Mesendoderm (in vitro differentiated cells): ENCODE data around the gene KANSL1.

Experiments
- DNase-seq: peaks from one replicate; pipeline ENCODE4 v3.0.0; 2013
- H2AK5ac ChIP-seq: 2 replicates; pipeline ENCODE4 v1.6.1; 2013; ENCODE audit warnings: low read length, inconsistent platforms
- H2BK120ac ChIP-seq: 2 replicates; pipeline ENCODE4 v1.6.1; 2013; ENCODE audit warnings: low read depth, mild to moderate bottlenecking, low read length, moderate library complexity, mixed read lengths
- H2BK15ac ChIP-seq: replicated peaks from 2 replicates; pipeline ENCODE4 v1.6.1; 2013; ENCODE audit warnings: low read depth, mild to moderate bottlenecking, moderate library complexity
- H2BK5ac ChIP-seq: 2 replicates; pipeline ENCODE4 v1.6.1; 2013; ENCODE audit warnings: low read length, inconsistent platforms
- H3K18ac ChIP-seq: 2 replicates; pipeline ENCODE4 v1.6.1; 2013; ENCODE audit warnings: mild to moderate bottlenecking, low read length, mixed read lengths
- H3K23ac ChIP-seq: one replicate; pipeline ENCODE4 v1.6.1; 2013; ENCODE audit warnings: low read length
- H3K27ac ChIP-seq: 2 replicates; pipeline ENCODE4 v1.5.1; 2013; ENCODE audit warnings: low read depth, mild to moderate bottlenecking, inconsistent platforms, low read length, moderate library complexity
- H3K27me3 ChIP-seq: 2 replicates; pipeline ENCODE4 v1.6.1; 2013; ENCODE audit warnings: low read length, control low read depth, mild to moderate bottlenecking, inconsistent platforms; ENCODE audit not compliant: insufficient read depth, poor library complexity
- H3K36me3 ChIP-seq: 2 replicates; pipeline ENCODE4 v1.6.1; 2013; ENCODE audit warnings: low read length, inconsistent platforms; ENCODE audit not compliant: control insufficient read depth, insufficient read depth
- H3K4ac ChIP-seq: one replicate; pipeline ENCODE4 v1.6.1; 2013; ENCODE audit warnings: low read depth, mild to moderate bottlenecking, low read length, moderate library complexity
- H3K4me1 ChIP-seq: 2 replicates; pipeline ENCODE4 v1.6.1; 2013; ENCODE audit warnings: low read depth, low read length, inconsistent platforms; ENCODE audit not compliant: control insufficient read depth
- H3K4me2 ChIP-seq: 2 replicates; pipeline ENCODE4 v1.6.1; 2013; ENCODE audit warnings: low read length
- H3K4me3 ChIP-seq: 2 replicates; pipeline ENCODE4 v1.5.1; 2013; ENCODE audit warnings: mild to moderate bottlenecking, low read length
- H3K56ac ChIP-seq: one replicate; pipeline ENCODE4 v1.6.1; 2013; ENCODE audit warnings: low read length
- H3K79me1 ChIP-seq: 2 replicates; pipeline ENCODE4 v1.6.1; 2013; ENCODE audit warnings: low read length, inconsistent platforms
- H3K79me2 ChIP-seq: 2 replicates; pipeline ENCODE4 v1.6.1; 2013; ENCODE audit warnings: mild to moderate bottlenecking, low read length; ENCODE audit not compliant: control insufficient read depth, insufficient read depth
- H3K9ac ChIP-seq: 2 replicates; pipeline ENCODE4 v1.6.1; 2013; ENCODE audit warnings: low read length, inconsistent platforms
- H4K5ac ChIP-seq: one replicate; pipeline ENCODE4 v1.6.1; 2013; ENCODE audit warnings: low read length
- H4K8ac ChIP-seq: one replicate; pipeline ENCODE4 v1.6.1; 2013; ENCODE audit warnings: low read depth, mild to moderate bottlenecking, control low read depth, low read length, moderate library complexity
- WGBS: extraction: QIAGEN DNeasy Blood & Tissue Kit; methylation state at CpG from one replicate; pipeline ENCODE4 v1.1.7; 2013; ENCODE audit warnings: low lambda C conversion rate, missing lambda C conversion rate; ENCODE audit not compliant: insufficient coverage; ENCODE audit errors: extremely low coverage; 5-methylcytosine and 5-hydroxymethylcytosine counted together

KANSL1 gene

DNA sequence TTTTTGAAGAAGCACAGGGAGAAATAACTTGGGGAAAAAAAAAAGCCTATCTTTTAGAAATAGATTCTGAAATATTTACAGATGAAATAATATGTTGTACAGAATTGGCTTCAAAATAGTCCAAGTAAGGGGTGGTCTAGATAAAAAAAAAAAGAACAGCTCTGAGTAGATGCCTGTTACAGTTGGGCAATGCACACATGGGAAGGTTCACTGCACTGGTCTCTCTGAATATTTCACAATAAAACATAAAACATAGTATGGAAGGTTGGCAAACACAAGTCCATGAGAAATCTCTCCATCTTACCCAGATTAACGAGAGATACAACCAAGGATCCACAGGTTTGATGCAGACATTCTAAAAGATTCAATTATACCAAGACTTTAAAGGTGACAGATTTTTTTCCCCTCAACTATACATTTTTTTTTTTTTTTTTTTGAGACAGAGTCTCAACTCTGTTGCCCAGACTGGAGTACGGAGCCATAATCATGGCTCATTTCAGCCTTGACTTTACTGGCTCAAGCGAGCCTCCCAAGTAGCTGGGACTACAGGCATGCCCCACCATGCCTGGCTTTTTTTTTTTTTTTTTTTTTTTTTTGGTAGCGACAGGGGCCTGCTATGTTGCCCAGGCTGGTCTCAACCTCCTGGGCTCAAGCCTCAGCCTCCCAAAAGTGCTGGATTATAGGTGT, 58.0 kb downstream of the KANSL1 start:
- Histone ChIP-seq H4K8ac (no peak overlapping the region), H3K36me3 (no peaks in the 10 kb centered on the region), H3K79me1 (peaks cover 16% of the 10 kb centered on the region), H3K56ac (no peak overlapping the region), H2AK5ac (no peak overlapping the region), H2BK120ac (no peak overlapping the region), H4K5ac (no peak overlapping the region), H3K27ac (no peak overlapping the region), H3K18ac (no peak overlapping the region), H2BK5ac (no peak overlapping the region), H3K4ac (no peak overlapping the region), H2BK15ac (no peak overlapping the region), H3K27me3 (no peaks in the 10 kb centered on the region), H3K9ac (no peak overlapping the region), H3K4me2 (no peak overlapping the region), H3K4me1 (peaks cover 5% of the 10 kb centered on the region), H3K79me2 (peaks cover 93% of the 10 kb centered on the region), H3K4me3 (no peak overlapping the region), H3K23ac (no peak overlapping the region)
- WGBS, result no CpG with 5 or more reads among the region's 4 CpGs
- no peak for DNase-seq

DNA sequence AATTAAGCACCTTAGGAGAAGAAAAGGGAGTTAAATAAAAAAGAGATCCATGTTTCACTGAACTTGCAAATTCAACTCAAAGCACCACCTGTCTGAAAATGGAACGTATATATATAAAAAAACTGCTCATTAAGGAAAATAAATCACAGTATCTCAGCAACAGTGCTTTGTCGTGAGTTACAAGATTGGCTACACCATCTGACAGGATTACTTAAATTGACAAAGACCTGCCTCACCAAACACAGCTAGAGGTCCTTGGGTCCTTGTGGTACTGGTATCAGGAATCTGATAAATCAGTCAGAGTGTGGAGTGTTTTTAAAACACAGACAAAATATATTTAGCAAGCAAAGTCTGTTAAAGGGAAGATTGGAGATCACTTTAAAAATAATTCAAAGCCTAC, 63.9 kb downstream of the KANSL1 start:
- no peak overlapping the region for H3K4me3 ChIP-seq
- DNase-seq, result no peak
- H2BK15ac ChIP-seq, result no peak overlapping the region
- WGBS, result no CpG with 5 or more reads among the region's 2 CpGs
- H3K4ac ChIP-seq, result no peak overlapping the region
- no peak overlapping the region for H3K9ac ChIP-seq
- no peaks in the 10 kb centered on the region for H3K36me3 ChIP-seq
- no peak overlapping the region for H4K8ac ChIP-seq
- no peak overlapping the region for H3K56ac ChIP-seq
- H3K4me2 ChIP-seq, result no peak overlapping the region
- H3K18ac ChIP-seq, result no peak overlapping the region
- peaks cover 11% of the 10 kb centered on the region for H3K4me1 ChIP-seq
- no peak overlapping the region for H2BK120ac ChIP-seq
- no peak overlapping the region for H4K5ac ChIP-seq
- H3K27me3 ChIP-seq, result no peaks in the 10 kb centered on the region
- H2BK5ac ChIP-seq, result no peak overlapping the region
- peaks cover 94% of the 10 kb centered on the region for H3K79me2 ChIP-seq
- no peak overlapping the region for H3K27ac ChIP-seq
- H3K79me1 ChIP-seq, result peaks cover 24% of the 10 kb centered on the region
- H3K23ac ChIP-seq, result no peak overlapping the region
- no peak overlapping the region for H2AK5ac ChIP-seq

DNA sequence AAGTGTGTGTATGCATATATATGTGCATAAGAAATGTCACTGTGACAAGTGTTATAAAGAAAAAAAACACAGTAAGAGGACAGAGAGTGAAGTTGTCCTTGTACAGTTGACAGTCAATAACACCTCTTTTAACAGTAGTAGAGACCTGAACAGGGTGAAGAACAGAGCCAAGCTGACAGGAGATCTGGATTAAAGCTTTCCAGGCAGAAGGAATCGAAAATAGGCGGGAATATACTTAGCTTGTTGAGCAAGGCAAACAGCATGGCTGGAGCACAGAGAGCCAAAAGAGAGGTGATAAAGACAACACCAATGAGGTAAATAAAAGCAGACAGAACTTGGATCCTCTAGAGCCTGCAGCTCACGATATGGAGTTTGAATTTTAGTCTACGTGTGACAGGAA, 64.8 kb downstream of the KANSL1 start:
- no peak for DNase-seq
- no CpG with 5 or more reads among the region's 4 CpGs for WGBS
- Histone ChIP-seq H3K18ac (no peak overlapping the region), H3K23ac (no peak overlapping the region), H2AK5ac (no peak overlapping the region), H3K4me3 (no peak overlapping the region), H3K27me3 (no peaks in the 10 kb centered on the region), H3K79me2 (peaks cover 95% of the 10 kb centered on the region), H4K8ac (no peak overlapping the region), H3K27ac (no peak overlapping the region), H2BK15ac (no peak overlapping the region), H3K4me2 (no peak overlapping the region), H4K5ac (no peak overlapping the region), H3K79me1 (peaks cover 30% of the 10 kb centered on the region), H2BK5ac (no peak overlapping the region), H3K36me3 (no peaks in the 10 kb centered on the region), H3K9ac (no peak overlapping the region), H2BK120ac (no peak overlapping the region), H3K4me1 (peaks cover 12% of the 10 kb centered on the region), H3K4ac (no peak overlapping the region), H3K56ac (no peak overlapping the region)

DNA sequence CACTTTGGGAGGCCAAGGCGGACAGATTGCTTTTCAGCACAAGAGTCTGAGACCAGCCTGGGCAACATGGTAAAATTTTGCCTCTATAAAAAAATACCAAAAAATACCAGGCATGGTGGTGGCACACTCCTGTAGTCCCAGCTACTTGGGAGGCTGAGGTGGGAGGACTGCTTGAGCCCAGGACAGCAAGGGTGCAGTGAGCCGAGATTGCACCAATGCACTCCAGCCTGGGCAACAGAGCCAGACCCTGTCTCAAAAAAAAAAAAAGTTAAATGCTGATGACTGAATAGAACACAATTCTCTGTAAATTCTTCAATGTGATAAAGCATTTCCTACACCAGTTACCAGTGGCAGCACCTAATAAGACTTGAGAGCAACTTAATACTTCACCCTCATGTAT, 65.7 kb downstream of the KANSL1 start:
- no peak for DNase-seq
- H3K36me3 ChIP-seq, result no peaks in the 10 kb centered on the region
- H3K18ac ChIP-seq, result no peak overlapping the region
- H3K4me3 ChIP-seq, result no peak overlapping the region
- H2BK5ac ChIP-seq, result no peak overlapping the region
- no peak overlapping the region for H4K8ac ChIP-seq
- H3K27me3 ChIP-seq, result no peaks in the 10 kb centered on the region
- H3K9ac ChIP-seq, result no peak overlapping the region
- H3K4ac ChIP-seq, result no peak overlapping the region
- no peak overlapping the region for H3K4me2 ChIP-seq
- peaks cover 95% of the 10 kb centered on the region for H3K79me2 ChIP-seq
- H3K56ac ChIP-seq, result no peak overlapping the region
- H4K5ac ChIP-seq, result no peak overlapping the region
- H2BK15ac ChIP-seq, result no peak overlapping the region
- no peak overlapping the region for H2BK120ac ChIP-seq
- no peak overlapping the region for H3K27ac ChIP-seq
- no CpG with 5 or more reads among the region's 2 CpGs for WGBS
- H3K4me1 ChIP-seq, result peaks cover 13% of the 10 kb centered on the region
- no peak overlapping the region for H3K23ac ChIP-seq
- peaks cover 31% of the 10 kb centered on the region for H3K79me1 ChIP-seq
- no peak overlapping the region for H2AK5ac ChIP-seq

DNA sequence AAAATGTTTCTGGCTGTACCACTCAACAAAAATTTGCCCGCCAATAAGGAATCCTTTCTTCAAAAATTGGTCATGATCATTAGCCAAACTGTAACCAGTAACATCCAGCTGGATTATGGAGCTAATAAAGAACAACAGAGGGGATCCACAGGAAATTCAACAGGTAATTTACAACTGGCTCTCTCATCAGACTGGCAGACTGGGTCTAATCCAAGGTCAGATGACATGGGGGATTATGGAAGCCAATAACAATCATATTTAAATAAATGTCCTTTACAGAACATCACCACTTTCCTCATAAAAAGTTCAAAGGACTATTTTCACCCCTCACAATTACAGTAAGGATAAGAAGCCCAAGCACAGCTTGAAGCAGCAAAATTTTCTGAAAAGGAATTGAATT, 66.4 kb downstream of the KANSL1 start:
- no CpG with 5 or more reads among the region's 1 CpG for WGBS
- no peak overlapping the region for H3K56ac ChIP-seq
- H3K9ac ChIP-seq, result no peak overlapping the region

DNA sequence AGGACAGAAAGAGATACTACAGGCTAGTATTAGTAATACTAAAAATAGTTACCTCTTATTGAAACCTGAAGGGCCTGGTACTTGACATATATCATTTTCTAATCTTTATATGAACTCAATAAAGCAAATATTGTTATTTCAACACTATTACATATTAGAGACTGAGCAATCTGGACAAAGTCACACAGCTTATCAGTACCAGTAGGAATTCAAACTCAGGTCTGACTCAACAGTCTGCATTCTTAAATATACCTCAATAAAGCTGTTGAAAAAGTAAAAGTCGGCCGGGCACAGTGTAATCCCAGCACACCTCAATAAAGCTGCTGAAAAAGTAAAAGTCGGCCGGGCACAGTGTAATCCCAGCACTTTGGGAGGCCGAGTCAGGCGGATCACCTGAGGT, 67.4 kb downstream of the KANSL1 start:
- no peak overlapping the region for H2BK120ac ChIP-seq
- H3K18ac ChIP-seq, result no peak overlapping the region
- no peak overlapping the region for H3K4me3 ChIP-seq
- no peak overlapping the region for H2BK15ac ChIP-seq
- H3K23ac ChIP-seq, result no peak overlapping the region
- H3K36me3 ChIP-seq, result no peaks in the 10 kb centered on the region
- no peak overlapping the region for H2BK5ac ChIP-seq
- no peak overlapping the region for H3K56ac ChIP-seq
- H4K8ac ChIP-seq, result no peak overlapping the region
- no peak overlapping the region for H3K27ac ChIP-seq
- H3K4me2 ChIP-seq, result no peak overlapping the region
- no peak overlapping the region for H3K9ac ChIP-seq
- H3K79me1 ChIP-seq, result peaks cover 29% of the 10 kb centered on the region
- H3K79me2 ChIP-seq, result peaks cover 96% of the 10 kb centered on the region
- no peak overlapping the region for H4K5ac ChIP-seq
- H3K4me1 ChIP-seq, result peaks cover 13% of the 10 kb centered on the region
- H3K4ac ChIP-seq, result no peak overlapping the region
- no CpG with 5 or more reads among the region's 6 CpGs for WGBS
- no peak for DNase-seq
- H2AK5ac ChIP-seq, result no peak overlapping the region
- H3K27me3 ChIP-seq, result no peaks in the 10 kb centered on the region

More for the DNA sequence above, 66.4 kb downstream of the KANSL1 start:
- Histone ChIP-seq H3K36me3 (no peaks in the 10 kb centered on the region), H3K18ac (no peak overlapping the region), H2BK120ac (no peak overlapping the region), H3K4me1 (peaks cover 13% of the 10 kb centered on the region), H3K27me3 (no peaks in the 10 kb centered on the region), H3K23ac (no peak overlapping the region), H4K5ac (no peak overlapping the region), H3K4ac (no peak overlapping the region), H2AK5ac (no peak overlapping the region), H4K8ac (no peak overlapping the region), H2BK15ac (no peak overlapping the region), H3K79me2 (peaks cover 95% of the 10 kb centered on the region), H3K27ac (no peak overlapping the region), H2BK5ac (no peak overlapping the region), H3K4me2 (no peak overlapping the region), H3K79me1 (peaks cover 29% of the 10 kb centered on the region), H3K4me3 (no peak overlapping the region)
- DNase-seq, result no peak
